Femur (tissue), 1 donor: ENCODE results near the gene RNPEPL1.
"Not testable (repeated sequence)": the region's sequence is repeated elsewhere in the genome, so short reads cannot be mapped to it uniquely, and the experiment has no call there.

Experiments used
- DNase-seq: peaks from one replicate; pipeline ENCODE4 v3.0.0-alpha.2; 2017

Gene RNPEPL1

DNA sequence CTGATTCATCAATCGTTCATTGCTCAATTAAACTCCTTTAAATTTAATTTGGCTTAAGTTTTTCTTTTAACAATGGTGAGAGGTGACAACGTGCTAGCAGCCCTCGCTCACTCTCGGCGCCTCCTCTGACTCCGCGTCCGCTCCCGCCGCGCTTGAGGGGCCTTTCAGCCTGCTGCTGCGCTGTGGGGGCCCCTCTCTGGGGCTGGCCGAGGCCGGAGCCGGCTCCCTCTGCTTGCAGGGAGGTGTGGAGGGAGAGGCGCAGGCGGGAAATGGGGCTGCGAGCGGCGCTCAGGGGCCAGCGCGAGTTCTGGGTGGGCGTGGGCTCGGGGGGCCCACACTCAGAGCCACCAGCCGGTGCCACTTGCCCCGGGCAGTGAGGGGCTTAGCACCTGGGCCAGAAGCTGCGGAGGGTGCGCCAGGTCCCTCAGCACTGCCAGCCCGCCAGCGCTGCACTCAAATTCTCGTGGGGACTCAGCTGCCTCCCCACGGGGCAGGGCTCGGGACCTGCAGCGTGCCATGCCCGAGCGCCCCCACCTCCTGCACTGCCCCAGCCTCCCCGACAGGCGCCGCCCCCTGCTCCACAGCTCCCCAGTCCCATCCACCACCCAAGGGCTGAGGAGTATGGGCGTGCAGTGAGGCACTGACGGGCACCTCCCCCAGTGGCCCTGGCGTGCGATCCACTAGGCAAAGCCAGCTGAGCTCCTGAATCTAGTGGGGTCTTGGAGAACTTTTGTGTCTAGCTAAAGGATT, 30.1 kb upstream of the RNPEPL1 start:
- no peak for DNase-seq

DNA sequence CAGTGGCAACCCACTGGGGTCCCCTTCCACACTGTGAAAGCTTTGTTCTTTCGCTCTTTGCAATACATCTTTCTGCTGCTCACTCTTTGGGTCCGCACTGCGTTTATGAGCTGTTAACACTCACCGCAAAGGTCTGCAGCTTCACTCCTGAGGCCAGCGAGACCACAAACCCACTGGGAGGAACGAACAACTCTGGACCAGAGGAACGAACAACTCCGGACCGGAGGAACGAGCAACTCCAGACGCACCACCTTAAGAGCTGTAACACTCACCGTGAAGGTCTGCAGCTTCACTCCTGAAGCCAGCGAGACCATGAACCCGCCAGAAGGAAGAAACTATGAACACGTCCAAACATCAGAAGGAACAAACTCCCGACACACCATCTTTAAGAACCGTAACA, 29.2 kb upstream of the RNPEPL1 start:
- not testable (repeated sequence) for DNase-seq

GRCh38 chr2:240539906-240540305, 28.4 kb upstream of the RNPEPL1 start:
- no peak for DNase-seq

- no peak for DNase-seq
Observed at GRCh38 chr2:240551288-240551687, 17.0 kb upstream of the RNPEPL1 start.

- DNase-seq: no peak
Observed at GRCh38 chr2:240551811-240552210, 16.5 kb upstream of the RNPEPL1 start.

- no peak for DNase-seq
Observed at GRCh38 chr2:240553956-240554480, 14.3 kb upstream of the RNPEPL1 start.

GRCh38 chr2:240554767-240555493, 13.4 kb upstream of the RNPEPL1 start:
- no peak for DNase-seq

DNA sequence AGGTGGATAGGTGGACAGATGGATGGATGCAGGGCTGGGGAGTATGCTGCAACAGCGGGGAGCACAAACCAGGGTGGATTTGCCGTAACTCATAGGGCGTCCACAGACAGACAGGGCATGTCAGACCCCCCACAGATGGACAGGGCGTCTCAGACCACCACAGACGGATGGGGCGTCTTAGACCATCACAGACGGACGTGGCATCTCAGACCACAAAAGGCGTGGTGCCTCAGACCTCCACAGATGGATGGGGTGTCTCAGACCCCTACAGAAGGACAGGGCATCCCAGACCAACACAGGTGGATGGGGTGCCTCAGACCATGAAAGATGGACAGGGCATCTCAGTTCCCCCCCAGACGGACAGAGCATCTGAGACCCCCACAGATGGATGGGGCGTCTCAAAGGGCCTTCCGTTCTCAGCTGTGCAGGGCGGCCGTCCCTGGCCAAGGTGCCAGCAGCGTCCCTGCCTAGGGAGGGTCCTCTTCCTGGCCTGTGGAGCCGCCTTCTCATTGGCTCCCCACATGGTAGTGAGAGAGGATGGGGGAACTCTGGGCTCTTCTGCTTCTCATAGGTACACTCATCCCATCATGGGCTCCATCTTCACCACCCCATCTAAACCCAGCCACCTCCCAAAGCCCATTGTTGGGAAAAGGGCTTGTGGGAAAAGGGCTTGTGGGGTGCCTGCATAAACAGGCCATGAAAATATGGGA, 12.6 kb upstream of the RNPEPL1 start:
- DNase-seq: no peak

DNA sequence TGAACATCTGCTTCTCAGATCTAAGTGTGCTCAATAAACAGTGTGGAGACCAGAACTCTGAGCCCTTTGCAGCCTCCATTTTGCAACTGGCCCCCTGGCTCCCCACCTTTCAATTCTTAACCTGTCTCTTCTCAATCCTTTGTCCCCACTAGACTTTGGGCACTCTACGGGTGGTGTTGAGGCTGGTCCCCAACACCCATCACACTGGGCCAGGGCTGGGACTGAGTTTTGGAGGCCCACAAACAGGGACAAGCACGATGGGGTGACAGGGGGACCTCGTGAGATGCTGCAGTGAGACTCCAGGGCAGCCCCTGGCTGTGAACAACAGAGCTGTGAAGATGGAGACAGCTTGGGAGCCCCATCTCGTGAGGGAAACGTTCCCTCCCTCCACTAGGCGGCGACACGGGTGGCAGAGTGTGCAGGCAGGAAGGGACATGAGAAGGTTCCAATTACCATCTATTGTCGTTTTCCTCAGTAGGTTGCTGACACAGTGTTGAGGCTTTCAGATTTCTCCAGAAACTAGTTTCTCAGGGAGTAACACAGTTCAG, 11.7 kb upstream of the RNPEPL1 start:
- DNase-seq: peak; percentile 50

DNA sequence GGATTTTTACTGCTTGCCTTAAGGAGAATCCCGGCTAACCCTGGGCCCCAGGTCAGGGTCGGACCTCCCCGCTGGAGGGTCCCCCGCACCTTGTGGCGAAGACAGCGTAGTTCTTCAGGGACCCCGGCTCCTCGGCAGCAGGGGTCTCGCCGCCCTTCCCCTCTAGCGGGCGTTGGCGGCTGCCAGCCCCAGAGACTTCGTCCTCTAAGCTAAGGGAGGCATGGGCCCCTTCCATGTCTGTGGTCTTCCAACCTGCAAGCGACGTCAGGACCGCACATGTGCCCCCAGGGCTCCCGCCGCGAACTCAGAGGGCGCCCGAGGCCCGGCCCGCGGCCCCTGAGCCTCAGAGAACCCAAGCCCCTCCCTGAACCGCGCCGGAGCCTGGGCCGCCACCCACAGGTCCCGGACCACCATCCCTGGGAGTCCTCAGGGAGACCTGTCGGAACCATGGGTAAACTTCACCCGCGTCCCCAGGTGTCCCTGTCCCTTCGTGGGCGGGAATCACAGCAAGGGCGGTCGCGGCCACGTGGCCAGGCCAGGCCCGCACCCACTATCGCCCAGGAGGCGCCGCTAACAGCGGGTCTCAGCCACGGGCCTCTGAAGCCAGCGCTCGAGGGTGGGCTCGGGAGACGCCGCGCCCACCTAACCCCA, 11.1 kb upstream of the RNPEPL1 start:
- no peak for DNase-seq

DNA sequence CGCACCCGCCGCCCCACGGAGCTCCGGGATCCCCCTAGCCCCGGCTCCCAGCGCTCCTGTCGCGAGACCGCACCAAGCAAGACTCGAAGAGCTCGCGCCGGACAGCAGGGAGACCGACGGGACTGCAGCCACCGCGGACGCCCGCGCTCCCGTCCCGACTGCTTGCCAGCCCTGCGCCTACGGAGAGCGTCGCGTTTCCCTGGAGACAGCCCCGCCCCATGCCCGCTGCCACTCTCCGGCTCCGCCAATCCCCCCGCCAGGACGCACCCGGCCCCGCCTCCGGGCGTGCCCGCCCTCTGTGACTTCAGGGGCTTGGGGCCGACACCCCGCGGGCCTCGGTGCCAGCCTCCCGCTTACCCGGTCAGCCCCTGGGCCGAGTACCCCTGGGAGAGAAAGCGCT, 10.5 kb upstream of the RNPEPL1 start, which contains the start of gene ANKMY1:
Gene ANKMY1 (minus strand): TSS at position 181 of the 400 bp plus-strand sequence. CDS start 653 bp downstream, outside the sequence.
- DNase-seq: peak; percentile 82

DNA sequence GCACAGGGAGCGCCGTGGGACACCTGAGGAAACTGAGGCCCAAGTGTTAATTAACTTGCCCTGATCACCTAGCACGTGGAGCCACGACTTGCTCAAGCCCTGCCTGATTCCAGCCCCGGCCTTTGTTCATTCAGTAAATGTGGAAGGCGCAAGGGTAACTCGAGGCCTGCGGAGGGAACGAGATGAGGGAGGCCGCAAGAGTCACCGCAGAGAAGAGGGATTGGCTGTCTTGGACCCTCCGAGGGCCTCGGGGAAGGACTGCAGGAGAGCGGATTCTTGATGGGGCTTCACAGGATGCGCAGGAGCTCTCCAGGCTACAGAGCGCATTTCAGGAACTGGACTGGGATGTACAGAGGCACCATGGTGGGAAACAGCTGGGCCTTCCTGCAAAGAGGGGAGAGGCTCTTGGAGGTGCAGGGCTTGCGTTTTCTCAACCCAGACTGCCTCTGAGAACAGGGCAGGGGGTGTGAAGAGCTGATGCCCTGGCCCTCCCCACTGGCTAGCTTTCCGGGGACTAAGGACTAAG, 10.0 kb upstream of the RNPEPL1 start:
- peak; percentile 25 for DNase-seq

DNA sequence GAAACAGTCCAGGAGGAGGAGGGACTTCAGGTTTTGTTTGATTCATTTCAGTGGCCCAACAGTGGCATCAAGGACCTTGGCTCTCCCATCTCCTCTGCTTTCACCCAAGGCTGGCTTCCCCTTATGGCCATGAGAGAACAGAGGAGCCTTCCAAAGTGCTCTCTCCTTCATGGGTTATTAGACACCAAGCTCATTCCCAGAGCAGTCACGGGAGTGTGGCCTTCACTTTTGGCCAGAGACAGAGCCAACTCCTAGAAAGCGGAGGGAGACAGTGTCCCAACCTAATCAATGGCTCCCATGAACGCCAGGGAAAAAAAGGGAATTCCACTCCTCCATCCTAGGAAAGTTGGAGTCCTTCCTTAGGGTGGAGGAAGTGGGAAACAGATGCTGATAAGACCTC, 9.0 kb upstream of the RNPEPL1 start:
- no peak for DNase-seq

DNA sequence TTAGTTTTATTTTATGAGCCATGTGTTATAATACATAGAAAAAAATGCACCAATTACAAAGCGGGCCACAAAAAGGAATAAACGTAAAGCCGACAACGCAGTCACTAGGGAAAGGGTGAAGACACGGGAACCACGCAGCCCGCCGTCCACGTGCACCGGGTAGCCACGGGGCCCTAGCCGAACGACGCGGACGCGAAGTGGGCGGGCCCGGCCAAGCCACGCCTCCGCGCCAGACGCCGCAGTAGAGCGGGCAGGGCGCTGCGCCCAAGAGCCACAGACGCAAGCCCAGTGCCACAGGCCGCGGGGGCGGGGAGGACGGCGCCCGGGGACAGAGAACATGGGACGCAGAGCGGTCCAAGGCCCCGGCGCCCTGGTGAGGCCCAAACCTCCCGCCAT, 8.2 kb upstream of the RNPEPL1 start, which contains the start of gene DUSP28:
Gene DUSP28 (plus strand): TSS at position 274 of the 396 bp plus-strand sequence. CDS start 328 bp downstream, outside the sequence.
- peak; percentile 92 for DNase-seq

DNA sequence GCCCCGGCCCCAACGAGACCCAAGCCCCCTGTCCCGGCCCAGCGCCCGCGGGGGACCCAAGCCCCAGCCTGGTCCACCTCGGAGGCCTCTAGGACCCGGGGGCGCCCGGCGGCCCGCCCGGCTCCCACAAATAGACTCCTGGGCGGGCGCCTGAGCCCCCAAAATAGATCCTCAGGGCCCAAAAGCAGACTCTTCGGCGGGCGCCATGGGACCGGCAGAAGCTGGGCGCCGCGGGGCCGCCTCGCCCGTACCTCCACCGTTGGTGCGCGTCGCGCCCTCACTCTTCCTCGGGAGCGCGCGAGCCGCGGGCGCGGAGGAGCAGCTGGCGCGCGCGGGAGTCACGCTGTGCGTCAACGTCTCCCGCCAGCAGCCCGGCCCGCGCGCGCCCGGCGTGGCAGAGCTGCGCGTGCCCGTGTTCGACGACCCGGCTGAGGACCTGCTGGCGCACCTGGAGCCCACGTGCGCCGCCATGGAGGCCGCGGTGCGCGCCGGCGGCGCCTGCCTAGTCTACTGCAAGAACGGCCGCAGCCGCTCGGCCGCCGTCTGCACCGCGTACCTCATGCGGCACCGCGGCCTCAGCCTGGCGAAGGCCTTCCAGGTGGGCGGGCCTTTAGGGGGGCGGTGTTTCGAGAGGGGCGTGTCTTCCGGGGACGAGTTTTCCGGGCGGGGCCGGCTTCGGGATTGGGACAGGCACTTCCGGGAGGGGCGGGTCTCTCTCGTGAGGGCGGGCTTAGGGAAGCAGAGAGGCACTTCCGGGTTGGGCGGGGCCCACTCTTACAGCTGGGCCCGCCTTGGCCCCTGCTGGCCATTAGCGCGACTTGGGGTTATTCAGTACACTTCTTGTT, 7.6 kb upstream of the RNPEPL1 start:
- DNase-seq: peak; percentile 100

GRCh38 chr2:240561325-240561971, 6.8 kb upstream of the RNPEPL1 start:
- peak; percentile 11 for DNase-seq

- peak; percentile 10 for DNase-seq
Observed at GRCh38 chr2:240563231-240563630, 5.1 kb upstream of the RNPEPL1 start.

DNA sequence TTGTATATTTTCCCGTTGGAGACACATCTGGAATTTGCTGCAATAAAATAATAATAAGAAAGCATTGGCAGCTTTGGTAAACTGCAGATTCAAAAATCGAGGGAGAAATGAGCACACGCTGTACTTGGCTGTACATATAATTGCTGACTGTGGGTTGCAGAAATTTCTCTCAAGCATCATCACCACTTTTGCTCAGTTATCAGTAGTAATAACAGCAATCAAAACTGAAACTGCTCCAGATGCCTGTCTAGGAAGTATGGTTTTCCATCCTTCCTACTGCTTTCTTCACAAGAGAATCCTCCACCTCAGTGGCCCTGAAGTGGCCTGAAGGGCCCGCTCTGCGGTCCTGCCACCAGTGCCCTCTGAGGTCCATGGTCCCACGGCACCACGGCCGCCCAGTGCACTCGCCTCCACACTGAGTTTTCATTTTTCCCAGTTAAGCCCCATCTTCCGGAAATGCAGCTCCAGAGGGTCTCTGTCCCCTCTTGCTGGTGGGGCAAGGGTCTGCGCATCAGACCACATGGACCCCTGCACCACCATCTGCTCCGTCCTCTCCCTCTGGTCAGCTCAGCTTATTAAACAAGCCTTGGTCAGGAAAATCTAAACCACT, 4.2 kb upstream of the RNPEPL1 start:
- peak; percentile 11 for DNase-seq

DNA sequence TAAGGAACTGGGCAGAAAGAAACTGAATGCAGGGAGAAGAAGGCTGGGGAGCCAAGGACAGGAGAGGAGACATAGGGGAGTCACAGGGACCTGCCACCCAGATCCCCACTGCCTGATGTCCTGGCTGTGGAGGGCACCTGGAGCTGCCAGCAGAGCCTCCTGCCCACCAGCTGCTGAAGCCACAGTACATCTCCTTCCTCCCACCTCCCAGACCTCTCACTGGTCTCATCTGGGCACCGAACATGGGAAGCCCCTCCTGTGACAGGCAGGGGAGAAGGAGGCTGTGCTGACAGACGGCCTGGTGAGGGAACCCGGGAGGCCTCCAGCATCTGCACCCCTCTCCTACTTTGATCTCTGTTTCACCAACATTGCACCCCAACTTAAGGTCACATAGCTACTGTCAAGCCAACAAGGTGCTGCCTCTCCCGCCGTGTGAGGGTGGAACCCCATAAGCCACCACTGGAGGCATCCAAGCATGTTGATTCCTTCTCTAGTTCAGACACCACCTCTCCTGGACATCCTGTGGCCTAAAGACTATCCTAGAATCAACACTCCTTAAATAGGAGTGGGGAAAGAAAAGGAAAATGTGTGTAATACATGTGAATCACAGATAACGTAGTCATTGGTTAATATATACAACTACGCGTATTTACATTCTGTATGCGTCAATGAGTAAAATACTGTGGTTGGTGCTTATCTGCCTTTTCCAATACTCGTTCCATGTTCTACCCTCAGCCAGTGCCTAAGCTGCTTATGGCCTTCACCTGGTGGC, 3.5 kb upstream of the RNPEPL1 start:
- DNase-seq: peak; percentile 18
